ENCODE data around the gene KNCN. TPM values are rescaled to one million over a fixed set of nuclear protein-coding genes. Genes with fewer than 3 reads are reported as not detected.

Gene KNCN
- total RNA-seq, 1 donor from 2014 or later, result not detected

DNA sequence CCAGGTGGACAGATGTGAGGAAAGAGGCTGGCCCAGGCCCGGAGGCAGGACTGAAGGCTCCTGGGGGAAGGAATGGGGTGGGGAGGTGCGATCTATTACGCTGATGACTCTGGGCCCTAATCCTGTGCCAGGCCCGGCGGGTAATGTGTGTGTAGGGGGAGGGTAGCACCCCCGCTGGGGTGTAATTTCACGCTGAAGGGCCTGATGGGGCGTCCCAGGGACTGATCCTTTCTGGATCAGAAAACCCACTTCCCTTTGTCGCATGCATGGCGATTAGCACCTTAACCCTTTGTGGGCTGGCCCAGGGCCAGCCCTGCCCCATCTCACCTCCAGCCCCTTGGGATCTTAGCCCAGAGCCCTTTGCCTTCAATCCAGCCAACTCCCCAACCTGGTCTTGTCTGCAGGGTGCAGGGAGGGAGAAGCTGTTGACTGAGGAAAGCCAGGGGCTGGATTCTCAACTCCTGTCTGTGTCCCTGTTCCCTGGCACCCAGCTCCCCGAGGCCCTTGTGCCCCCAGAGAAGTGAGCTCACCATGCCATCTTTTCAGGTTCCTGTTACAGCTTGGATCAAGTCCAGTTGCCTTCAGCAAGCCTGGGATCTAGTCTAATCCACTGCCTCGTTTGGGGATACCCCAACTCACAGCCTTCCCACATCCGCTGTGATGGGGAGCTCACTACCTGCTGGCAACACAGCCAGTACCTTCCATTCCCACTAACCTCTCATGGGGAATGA is 26.0 kb downstream of the KNCN start:
- no peaks in the 10 kb centered on the region for H3K9me3 Mint-ChIP-seq
- no peak for TF ChIP-seq CTCF (IDR thresholded peaks at IDR 0.05; ENCODE audit: unreplicated experiment)
- no peak for DNase-seq (ENCODE audit: low spot score in 2 of 2, unreplicated experiment in 2 of 2)
- no peaks in the 10 kb centered on the region for H3K36me3 Mint-ChIP-seq
- H3K27me3 Mint-ChIP-seq (ENCODE audit: low read depth), result peaks cover 72% of the 10 kb centered on the region
- H3K27ac Mint-ChIP-seq, result no peak overlapping the region
- peaks cover 33% of the 10 kb centered on the region for H3K4me1 Mint-ChIP-seq
- H3K4me3 Mint-ChIP-seq, result no peak overlapping the region

- no peak for DNase-seq (ENCODE audit: low spot score in 2 of 2, unreplicated experiment in 2 of 2)
- TF ChIP-seq CTCF (IDR thresholded peaks at IDR 0.05; ENCODE audit: unreplicated experiment), result no peak
- Mint-ChIP-seq H3K4me1 (peaks cover 38% of the 10 kb centered on the region), H3K36me3 (no peaks in the 10 kb centered on the region), H3K4me3 (no peak overlapping the region), H3K27ac (no peak overlapping the region), H3K27me3 (ENCODE audit: low read depth) (peaks cover 70% of the 10 kb centered on the region), H3K9me3 (no peaks in the 10 kb centered on the region)
These were observed 26.6 kb downstream of the KNCN start for GRCh38 chr1:46524843-46525242.

- H3K4me1 Mint-ChIP-seq, result peaks cover 43% of the 10 kb centered on the region
- no peak overlapping the region for H3K4me3 Mint-ChIP-seq
- no peaks in the 10 kb centered on the region for H3K9me3 Mint-ChIP-seq
- no peak for TF ChIP-seq CTCF (IDR thresholded peaks at IDR 0.05; ENCODE audit: unreplicated experiment)
- no peak overlapping the region for H3K27ac Mint-ChIP-seq
- no peaks in the 10 kb centered on the region for H3K36me3 Mint-ChIP-seq
- peaks cover 60% of the 10 kb centered on the region for H3K27me3 Mint-ChIP-seq (ENCODE audit: low read depth)
- DNase-seq (ENCODE audit: low spot score in 2 of 2, unreplicated experiment in 2 of 2), result no peak
These were observed 27.7 kb downstream of the KNCN start for GRCh38 chr1:46523496-46524353.

DNA sequence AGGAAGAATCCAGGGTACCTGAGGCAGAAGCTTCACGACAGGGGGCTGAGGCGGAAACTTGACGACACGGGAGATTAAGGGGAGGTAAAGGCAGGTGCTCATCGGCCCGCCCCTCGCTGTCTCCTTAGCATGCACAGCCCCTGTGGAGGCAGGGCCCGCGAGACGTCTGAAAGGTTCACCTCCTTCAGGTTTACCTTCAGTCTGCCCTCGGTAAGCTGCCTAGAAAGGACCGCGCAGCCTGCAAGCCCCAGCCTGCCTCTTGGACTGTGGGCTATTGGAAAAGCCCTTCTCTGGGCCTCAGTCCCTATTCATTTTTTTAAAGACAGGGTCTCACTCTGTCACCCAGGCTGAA is 28.5 kb downstream of the KNCN start:
- no peak for TF ChIP-seq CTCF (IDR thresholded peaks at IDR 0.05; ENCODE audit: unreplicated experiment)
- Mint-ChIP-seq H3K4me3 (no peak overlapping the region), H3K9me3 (no peaks in the 10 kb centered on the region), H3K4me1 (peaks cover 49% of the 10 kb centered on the region), H3K27me3 (ENCODE audit: low read depth) (peaks cover 59% of the 10 kb centered on the region), H3K36me3 (no peaks in the 10 kb centered on the region), H3K27ac (no peak overlapping the region)
- DNase-seq (ENCODE audit: low spot score in 2 of 2, unreplicated experiment in 2 of 2), result no peak

DNA sequence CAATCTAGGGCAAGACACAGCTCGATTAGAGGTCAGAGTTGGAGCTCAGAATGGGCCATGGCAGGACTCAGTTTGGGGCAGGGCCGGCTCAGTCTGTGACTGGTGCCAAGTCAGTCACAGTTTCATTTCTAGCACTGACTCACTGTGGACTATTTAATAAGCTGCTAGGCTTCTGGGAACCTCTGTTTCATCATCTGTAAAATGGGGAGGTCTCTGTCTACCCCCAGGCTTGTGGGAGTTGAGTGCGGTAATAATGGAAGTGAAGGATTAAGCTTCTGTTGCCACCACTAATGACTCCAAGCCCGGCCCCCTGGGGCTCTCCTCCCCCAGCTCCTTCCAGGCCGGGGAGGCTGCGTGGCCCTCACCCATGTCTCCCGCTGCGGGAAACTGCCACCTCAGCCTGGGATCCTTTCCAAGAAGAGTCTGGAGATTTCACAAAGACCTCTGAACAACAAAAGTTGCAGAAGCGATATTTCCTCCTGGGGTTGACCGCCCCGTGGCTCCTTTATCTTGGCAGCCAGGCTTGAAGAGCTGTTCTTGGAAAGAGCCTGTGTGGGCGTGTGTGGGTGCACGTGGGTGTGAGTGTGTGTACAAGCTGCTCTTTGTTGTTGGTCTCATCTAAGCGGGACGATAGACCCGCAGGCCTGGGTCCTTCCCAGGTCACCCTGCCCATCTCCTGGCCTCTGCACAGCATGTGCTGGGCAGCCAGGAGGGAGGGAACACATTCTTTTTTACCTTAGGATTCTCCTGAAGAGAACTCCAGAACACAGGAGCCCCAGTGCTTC is 29.1 kb downstream of the KNCN start:
- Mint-ChIP-seq H3K9me3 (no peaks in the 10 kb centered on the region), H3K4me1 (peaks cover 53% of the 10 kb centered on the region), H3K36me3 (no peaks in the 10 kb centered on the region), H3K4me3 (no peak overlapping the region), H3K27ac (peak overlapping the region; percentile 59), H3K27me3 (ENCODE audit: low read depth) (peaks cover 56% of the 10 kb centered on the region)
- no peak for DNase-seq (ENCODE audit: low spot score in 2 of 2, unreplicated experiment in 2 of 2)
- TF ChIP-seq CTCF (IDR thresholded peaks at IDR 0.05; ENCODE audit: unreplicated experiment), result no peak
